Mesodermal cell (in vitro differentiated cells): ENCODE data around the gene DAB2.
"Not testable (repeated sequence)": the region's sequence is repeated elsewhere in the genome, so short reads cannot be mapped to it uniquely, and the experiment has no call there.

Source experiments
- H3K27ac ChIP-seq: 2 replicates; pipeline ENCODE4 v1.7.0; 2013; ENCODE audit warnings: mild to moderate bottlenecking, low read depth, low read length, moderate library complexity; ENCODE audit not compliant: severe bottlenecking
- H3K36me3 ChIP-seq: 2 replicates; pipeline ENCODE4 v1.7.1; 2013; ENCODE audit warnings: mild to moderate bottlenecking, low read length, moderate library complexity; ENCODE audit not compliant: control insufficient read depth, insufficient read depth
- H3K4me1 ChIP-seq: one replicate; pipeline ENCODE4 v1.7.1; 2013; ENCODE audit warnings: mild to moderate bottlenecking, low read length; ENCODE audit not compliant: insufficient read depth, control insufficient read depth, poor library complexity, severe bottlenecking
- H3K4me3 ChIP-seq: 2 replicates; pipeline ENCODE4 v1.7.0; 2013; ENCODE audit warnings: low read length, control low read depth, mild to moderate bottlenecking; ENCODE audit not compliant: insufficient read depth, poor library complexity, severe bottlenecking; ENCODE audit errors: extremely low read depth
- H3K9me3 ChIP-seq: 2 replicates; pipeline ENCODE4 v1.7.1; 2013; ENCODE audit warnings: mild to moderate bottlenecking, low read length, moderate library complexity; ENCODE audit not compliant: control insufficient read depth
- WGBS, 2 experiments: methylation state at CpG; one replicate each; pipeline ENCODE4 v1.1.5; 2013; ENCODE audit warnings: missing lambda C conversion rate in 2 of 2; ENCODE audit not compliant: insufficient coverage in 2 of 2; 5-methylcytosine and 5-hydroxymethylcytosine counted together

Gene DAB2

DNA sequence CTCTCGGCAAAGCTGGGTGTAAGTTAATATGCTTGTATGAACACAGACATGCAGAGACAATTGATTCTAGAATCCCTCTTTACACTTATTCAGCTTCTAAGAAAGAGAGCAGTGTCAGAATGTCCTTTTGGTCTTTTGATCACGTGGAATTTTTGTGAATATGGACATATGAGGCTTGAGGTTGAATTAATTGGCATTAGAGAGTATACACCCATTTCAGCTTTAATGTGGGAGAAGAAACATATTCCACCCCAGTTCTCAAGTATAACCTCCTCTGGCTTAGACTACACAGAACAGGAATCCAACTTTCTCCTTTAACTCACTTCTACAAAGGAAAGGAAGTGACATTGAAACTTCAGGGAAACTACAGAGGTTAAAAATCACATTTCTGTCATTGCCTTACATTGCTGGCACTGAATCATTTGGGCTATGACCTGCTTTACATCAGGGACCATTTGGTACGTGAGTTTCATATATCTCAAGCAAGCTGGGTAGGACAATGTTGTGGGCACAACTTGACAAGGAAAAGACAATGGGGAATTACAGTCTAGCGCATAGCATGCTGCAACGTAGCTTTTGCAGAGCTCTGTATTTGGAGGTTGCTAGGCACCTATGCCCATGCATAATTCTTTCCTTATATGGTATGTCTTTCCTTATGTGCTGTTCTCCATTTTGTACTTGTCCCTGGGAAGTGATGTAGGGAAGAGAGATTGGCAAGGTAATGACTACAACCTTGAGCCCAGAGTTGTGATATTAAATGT, 19.5 kb downstream of the DAB2 start:
- Histone ChIP-seq H3K27ac (no peak overlapping the region), H3K4me3 (no peak overlapping the region), H3K9me3 (no peaks in the 10 kb centered on the region), H3K36me3 (peaks cover 57% of the 10 kb centered on the region), H3K4me1 (peaks cover 23% of the 10 kb centered on the region)
- 48 to 83% methylated on average over 1 to 4 of the region's 5 CpGs for WGBS, 2 experiments

- Histone ChIP-seq H3K4me1 (peaks cover 32% of the 10 kb centered on the region), H3K36me3 (peaks cover 56% of the 10 kb centered on the region)
- not testable (repeated sequence) for H3K4me3 ChIP-seq, H3K9me3 ChIP-seq, H3K27ac ChIP-seq
- 100% methylated on average over 2 of the region's 3 CpGs; no CpG with 5 or more reads in 1 of the 2 experiments for WGBS, 2 experiments
Observed at GRCh38 chr5:39403761-39404160, 21.0 kb downstream of the DAB2 start.

- not testable (repeated sequence) for H3K9me3 ChIP-seq, H3K27ac ChIP-seq, H3K4me3 ChIP-seq
- H3K36me3 ChIP-seq = peaks cover 48% of the 10 kb centered on the region
- H3K4me1 ChIP-seq = peaks cover 32% of the 10 kb centered on the region
Observed at GRCh38 chr5:39402140-39402539, 22.6 kb downstream of the DAB2 start.

GRCh38 chr5:39400713-39401578, 23.8 kb downstream of the DAB2 start:
- WGBS, 2 experiments = 77 to 87% methylated on average over 3 to 4 of the region's 5 CpGs
- no peak overlapping the region for H3K4me3 ChIP-seq

DNA sequence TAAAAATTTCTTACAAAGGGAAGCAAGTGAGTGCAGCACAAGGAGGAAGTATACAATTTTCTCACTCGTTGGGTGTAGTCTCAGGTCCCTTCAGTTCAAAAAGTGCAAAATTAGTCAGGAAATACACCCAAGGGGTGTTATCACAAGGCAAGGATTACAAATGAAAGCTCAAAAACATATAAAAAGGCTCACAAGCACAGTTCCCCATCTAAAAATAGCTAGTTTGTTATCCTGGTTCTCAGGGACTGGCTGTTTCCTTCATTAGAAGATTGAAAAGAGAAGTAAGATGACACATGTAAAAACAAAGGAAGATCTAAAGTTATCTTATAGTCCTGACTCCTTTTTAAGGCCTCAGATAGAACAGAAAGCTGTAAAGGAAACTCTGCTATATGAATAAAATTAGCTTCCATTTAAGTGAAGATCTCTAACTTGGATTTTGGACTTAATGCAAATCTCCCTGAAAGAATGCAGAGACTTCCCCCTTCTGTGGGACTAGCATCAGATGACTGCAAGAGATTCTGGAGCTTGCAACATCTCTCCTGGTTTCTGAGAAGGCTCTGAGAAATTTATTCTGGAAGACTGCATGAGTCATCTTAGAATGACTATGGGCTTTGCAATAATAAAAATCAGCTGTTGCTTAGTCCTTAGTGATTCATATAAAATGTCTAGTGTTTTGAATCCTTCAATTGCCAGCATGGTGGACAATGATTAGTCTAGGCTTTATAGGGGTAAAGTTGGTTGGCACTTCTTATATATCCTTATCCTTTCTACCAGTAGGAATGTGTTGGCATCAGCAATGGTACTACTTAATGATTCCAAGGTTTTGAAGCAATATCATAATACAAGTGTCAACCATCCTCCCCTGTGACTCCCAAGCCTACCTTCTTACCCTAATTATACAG, 25.4 kb downstream of the DAB2 start:
- Histone ChIP-seq H3K9me3 (no peaks in the 10 kb centered on the region), H3K36me3 (peaks cover 44% of the 10 kb centered on the region), H3K4me1 (peaks cover 32% of the 10 kb centered on the region), H3K27ac (peak overlapping the region; percentile 91), H3K4me3 (no peak overlapping the region)
- WGBS, 2 experiments = 100% methylated on average over 1 of the region's 1 CpG

More at GRCh38 chr5:39400713-39401578, 23.8 kb downstream of the DAB2 start:
- H3K36me3 ChIP-seq = peaks cover 48% of the 10 kb centered on the region
- peak overlapping the region; percentile 65 for H3K27ac ChIP-seq
- peaks cover 32% of the 10 kb centered on the region for H3K4me1 ChIP-seq
- H3K9me3 ChIP-seq = no peaks in the 10 kb centered on the region

DNA sequence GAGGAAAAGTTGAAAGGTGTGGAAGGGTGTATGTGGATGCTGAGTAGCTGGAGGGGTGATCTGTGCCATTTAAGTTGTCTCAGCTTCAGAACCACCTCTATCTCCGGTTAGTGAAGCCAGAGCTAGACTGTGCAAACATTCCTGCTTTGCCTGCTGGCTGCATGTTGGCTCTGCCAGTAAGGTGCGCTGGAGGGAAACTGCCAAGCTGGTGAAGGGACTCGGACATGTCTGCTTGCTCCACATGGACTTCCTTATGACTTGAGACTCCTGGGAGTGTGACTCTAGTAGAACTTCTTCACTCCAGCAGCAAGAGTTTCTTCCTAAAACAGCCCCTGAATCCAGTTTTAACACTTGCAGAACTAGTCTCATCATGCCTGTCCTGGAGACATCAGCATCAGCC, 27.9 kb downstream of the DAB2 start:
- WGBS, 2 experiments = 86 to 100% methylated on average over 2 to 3 of the region's 3 CpGs
- H3K4me1 ChIP-seq = peaks cover 23% of the 10 kb centered on the region
- H3K4me3 ChIP-seq = no peak overlapping the region
- H3K27ac ChIP-seq = no peak overlapping the region
- H3K9me3 ChIP-seq = no peaks in the 10 kb centered on the region
- peaks cover 50% of the 10 kb centered on the region for H3K36me3 ChIP-seq

- H3K4me1 ChIP-seq = peaks cover 14% of the 10 kb centered on the region
- peaks cover 62% of the 10 kb centered on the region for H3K36me3 ChIP-seq
- no peak overlapping the region for H3K27ac ChIP-seq
- no peak overlapping the region for H3K4me3 ChIP-seq
- H3K9me3 ChIP-seq = no peaks in the 10 kb centered on the region
Observed at GRCh38 chr5:39395521-39395920, 29.3 kb downstream of the DAB2 start.

DNA sequence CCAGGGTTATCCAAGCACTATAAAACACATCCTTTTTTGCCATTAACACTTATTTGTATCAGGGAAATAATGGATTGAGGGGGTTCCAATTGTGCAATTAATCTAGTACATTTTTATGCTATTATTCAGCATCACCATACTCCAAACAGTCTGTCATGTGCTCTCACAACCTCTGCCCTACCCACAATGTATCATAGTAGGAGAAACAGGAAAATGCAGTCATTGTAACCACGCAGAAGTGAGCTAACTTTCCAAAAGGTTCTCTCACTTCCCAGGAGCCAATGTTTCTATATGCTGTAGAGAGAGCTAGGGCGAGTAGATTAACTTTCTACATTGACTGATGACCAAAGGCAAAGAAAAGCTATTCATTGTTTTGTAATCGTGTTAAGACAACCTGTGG, 29.8 kb downstream of the DAB2 start:
- 80 to 83% methylated on average over 1 of the region's 3 CpGs for WGBS, 2 experiments
- peaks cover 12% of the 10 kb centered on the region for H3K4me1 ChIP-seq
- H3K9me3 ChIP-seq = no peaks in the 10 kb centered on the region
- no peak overlapping the region for H3K27ac ChIP-seq
- no peak overlapping the region for H3K4me3 ChIP-seq
- H3K36me3 ChIP-seq = peaks cover 67% of the 10 kb centered on the region

DNA sequence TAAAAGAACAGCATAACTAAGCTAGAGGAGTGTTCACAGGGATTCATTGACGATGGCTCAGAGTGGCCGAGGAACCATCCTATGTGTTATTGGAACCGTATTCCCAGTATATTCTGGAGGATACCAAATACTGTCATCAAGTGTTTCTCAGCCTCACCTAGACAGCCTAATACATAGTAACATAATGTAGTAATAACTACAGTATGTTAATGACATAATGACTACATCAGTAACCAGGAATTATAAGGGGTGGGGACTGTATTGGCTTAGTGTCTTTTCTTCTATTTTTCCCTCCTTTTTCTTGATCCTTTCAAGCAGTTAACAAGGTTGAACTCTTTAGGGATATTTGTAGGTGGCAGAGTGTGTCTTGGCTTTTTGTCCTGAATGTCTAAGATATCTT, 33.8 kb downstream of the DAB2 start:
- Histone ChIP-seq H3K4me3 (no peak overlapping the region), H3K4me1 (no peaks in the 10 kb centered on the region), H3K9me3 (no peaks in the 10 kb centered on the region), H3K36me3 (peaks cover 79% of the 10 kb centered on the region), H3K27ac (no peak overlapping the region)
- WGBS, 2 experiments = 83 to 100% methylated on average over 1 of the region's 3 CpGs

DNA sequence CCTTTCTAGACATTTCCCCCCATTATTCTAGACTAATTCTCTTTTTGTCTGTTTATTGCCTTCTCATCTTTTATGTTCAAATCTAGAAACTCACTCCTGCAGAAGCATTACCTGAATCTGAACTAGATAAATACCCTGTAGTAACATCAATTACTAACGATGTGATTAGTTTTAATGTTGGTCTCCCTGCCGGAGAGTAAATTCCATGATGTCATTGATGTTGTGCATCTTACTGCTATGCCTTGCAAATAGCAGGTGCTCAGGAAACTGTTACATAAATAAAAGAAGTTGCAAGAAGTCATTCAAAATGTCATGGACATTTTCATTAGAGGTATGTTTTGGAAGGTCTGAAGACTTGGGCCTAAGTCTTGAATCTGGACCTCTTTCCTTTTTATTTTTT, 37.5 kb downstream of the DAB2 start:
- no peaks in the 10 kb centered on the region for H3K4me1 ChIP-seq
- peaks cover 86% of the 10 kb centered on the region for H3K36me3 ChIP-seq
- no peak overlapping the region for H3K4me3 ChIP-seq
- WGBS, 2 experiments = 76% methylated on average over 2 of the region's 2 CpGs; no CpG with 5 or more reads in 1 of the 2 experiments
- no peak overlapping the region for H3K27ac ChIP-seq
- H3K9me3 ChIP-seq = no peaks in the 10 kb centered on the region
